Stimulated activated naive CD4-positive, alpha-beta T cell treated with Interleukin-2 at 50 U/mL for 16 hours (primary cell): Measurements from ENCODE around the gene MYCN.

Source experiments
- DNase-seq: peaks from one replicate; lab custom pipeline; 2025; lab: John Stamatoyannopoulos, UW

MYCN gene

DNA sequence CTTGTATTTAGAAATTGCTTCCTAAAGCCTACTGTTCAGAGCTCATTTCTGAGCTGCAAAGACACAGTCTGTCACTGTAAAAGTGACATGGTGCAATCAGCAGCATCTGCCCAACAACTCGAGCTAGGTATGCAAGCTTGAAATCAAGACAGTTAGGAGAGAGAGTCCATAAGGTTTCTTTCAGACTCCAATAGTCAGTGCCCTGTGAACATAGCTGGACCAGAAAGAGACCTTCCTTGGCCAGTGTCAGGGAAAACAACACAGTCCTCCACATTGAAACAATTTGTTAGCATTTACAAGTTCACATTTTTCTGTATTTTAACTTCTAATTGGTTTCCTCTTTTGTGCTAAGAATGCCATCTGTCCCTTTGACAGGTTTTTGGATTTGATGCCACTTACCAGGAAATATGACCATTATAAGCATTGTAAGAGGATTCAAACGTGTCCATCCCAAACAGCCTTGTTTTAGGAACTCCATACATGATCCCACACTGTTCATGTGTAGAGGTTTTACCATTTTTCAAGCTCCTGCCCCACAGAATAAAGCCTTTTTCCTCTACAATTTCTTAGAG lies 8.9 kb upstream of the MYCN start:
- DNase-seq: no peak

DNA sequence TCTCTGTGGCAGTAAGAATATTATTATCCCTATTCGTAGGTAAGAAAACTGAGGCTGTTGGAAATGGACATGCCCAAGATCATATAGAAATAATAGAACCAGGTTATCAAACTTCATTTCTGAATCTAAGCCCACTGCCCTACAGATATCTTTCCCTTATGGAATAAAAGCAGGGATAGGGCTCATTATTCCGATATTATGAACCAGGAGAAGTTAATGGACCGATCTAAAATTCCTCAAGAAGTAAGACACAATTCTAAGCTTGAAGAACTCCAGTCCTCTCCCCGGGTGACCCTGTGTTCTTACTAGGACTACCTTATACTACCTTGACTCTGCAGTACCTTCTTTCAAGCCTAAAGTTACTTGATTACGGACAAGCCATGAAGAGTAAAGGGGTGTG lies 8.4 kb upstream of the MYCN start:
- DNase-seq: no peak

DNA sequence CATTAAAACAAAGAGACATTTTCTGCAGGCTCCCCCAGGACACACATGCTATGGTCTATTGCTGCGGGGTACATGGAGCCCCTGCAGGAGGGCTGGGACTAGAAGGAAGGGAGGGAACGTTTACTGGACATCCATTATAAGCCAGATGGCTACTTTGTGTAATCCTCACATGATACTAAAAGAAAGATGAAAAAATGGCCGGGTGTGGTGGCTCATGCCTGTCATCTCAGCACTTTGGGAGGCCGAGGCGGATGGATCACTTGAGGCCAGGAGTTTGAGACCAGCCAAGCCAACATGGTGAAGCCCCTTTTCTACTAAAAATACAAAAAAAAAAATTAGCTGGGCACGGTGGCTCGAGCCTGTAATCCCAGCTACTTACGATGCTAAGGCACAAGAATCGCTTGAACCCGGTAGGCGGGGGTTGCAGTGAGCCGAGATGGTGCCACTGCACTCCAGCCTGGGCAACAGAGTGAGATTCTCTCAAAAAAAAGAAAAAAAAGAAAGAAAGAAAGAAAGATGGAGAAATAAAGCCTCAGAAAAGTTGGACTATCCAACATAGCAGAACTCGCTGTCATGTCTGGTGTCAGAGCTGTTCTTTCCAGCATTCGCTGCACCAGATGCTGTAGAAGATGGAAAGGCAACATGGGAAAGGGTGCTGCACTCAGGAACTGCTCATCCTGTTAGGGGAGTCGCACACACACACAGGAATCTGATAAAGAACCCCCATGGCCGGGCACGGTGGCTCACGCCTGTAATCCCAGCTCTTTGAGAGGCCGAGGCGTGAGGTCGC lies 7.8 kb upstream of the MYCN start:
- no peak for DNase-seq

DNA sequence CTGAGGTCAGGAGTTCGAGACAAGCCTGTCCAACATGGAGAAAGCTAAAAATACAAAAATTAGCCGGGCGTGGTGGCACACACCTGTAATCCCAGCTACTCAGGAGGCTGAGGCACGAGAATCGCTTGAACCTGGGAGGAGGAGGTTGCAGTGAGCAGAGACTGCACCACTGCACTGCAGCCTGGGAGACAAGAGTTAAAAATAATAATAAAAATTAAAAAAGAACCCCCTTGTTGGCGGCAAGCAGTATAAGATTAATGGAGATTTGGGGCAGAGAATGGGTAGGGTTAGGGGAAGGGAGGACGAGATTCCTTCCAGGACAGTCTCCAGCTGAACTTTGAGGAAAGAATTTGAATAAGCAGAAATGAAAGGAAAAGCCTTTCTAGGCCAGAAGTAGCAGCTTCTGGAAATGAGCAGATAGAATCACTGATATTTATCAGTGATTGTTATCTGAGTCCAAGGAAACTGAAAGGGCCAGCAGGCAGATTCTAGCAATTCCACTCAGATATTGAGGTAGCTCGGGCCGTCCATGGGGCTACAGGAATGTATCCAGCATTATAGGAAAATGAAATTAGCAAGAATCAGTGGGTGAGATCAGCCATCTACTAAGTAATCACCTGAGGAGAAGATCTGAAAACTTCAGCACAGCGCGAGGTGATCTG lies 7.0 kb upstream of the MYCN start:
- DNase-seq: no peak

GRCh38 chr2:15934291-15934945 lies 5.9 kb upstream of the MYCN start:
- no peak for DNase-seq

GRCh38 chr2:15935189-15935588 lies 5.2 kb upstream of the MYCN start:
- no peak for DNase-seq

DNA sequence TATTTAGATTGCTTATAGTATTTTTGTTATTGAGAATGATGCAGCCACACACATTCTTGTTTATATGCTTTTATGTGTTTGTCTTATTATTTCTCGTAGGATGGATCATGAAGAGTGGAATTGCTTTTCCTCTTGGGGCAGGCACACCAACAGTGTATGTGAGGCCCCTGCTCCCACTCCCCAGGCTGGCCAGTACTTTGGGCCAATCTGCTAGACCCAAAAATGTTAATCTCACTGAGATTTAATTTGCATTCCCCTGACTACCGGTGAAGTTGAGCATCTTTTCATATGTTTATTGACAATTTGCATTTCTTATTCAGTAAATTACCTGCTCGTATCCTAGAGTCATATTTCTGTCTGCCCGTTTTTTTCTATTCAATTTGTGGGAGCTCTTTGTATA lies 4.7 kb upstream of the MYCN start:
- DNase-seq: no peak

- DNase-seq: no peak
Measured at GRCh38 chr2:15936277-15937104, 3.9 kb upstream of the MYCN start.

GRCh38 chr2:15937105-15937881 lies 3.1 kb upstream of the MYCN start:
- no peak for DNase-seq

DNA sequence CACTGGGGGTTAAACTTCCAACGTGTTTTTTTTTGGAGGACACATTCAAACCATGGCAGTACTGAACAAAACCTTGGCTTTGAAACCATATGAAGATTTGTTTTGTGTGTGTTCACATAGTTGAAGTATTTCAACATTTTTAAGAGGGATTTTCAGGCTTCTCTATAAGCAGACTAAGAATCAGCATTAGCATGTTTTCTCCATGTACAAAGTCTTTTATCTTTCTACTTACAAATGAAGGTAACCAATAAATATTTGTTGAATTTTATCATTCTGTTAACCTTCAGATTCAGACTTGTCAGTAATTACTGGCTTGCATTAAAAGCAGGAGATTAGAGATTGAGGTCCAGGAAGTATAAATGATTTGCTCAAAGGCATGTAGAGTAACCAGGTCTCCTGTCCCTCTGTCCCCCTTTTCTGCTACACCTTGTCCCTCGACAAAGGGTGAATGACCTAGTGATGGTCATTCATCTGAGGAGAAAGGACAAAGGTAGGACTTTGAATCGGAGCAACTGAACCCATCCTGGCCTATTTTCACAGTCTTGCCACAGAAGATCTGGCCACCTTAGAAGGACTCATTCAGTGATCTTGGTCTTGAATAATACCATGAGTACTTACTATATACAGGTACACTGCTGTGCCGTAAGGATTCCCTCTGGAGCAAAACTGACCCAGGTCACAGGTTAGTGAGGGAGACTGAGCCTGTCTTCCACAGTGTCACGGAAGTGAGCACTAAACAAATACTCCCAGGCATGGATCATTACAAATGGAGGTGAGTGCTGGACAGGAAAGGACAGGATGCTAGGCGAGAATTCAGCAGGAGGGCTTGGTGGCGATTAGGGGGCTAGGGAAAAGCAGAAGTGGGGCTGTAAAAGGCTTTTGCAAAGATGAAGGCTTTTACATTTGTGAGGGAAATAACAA lies 2.2 kb upstream of the MYCN start:
- DNase-seq: no peak

DNA sequence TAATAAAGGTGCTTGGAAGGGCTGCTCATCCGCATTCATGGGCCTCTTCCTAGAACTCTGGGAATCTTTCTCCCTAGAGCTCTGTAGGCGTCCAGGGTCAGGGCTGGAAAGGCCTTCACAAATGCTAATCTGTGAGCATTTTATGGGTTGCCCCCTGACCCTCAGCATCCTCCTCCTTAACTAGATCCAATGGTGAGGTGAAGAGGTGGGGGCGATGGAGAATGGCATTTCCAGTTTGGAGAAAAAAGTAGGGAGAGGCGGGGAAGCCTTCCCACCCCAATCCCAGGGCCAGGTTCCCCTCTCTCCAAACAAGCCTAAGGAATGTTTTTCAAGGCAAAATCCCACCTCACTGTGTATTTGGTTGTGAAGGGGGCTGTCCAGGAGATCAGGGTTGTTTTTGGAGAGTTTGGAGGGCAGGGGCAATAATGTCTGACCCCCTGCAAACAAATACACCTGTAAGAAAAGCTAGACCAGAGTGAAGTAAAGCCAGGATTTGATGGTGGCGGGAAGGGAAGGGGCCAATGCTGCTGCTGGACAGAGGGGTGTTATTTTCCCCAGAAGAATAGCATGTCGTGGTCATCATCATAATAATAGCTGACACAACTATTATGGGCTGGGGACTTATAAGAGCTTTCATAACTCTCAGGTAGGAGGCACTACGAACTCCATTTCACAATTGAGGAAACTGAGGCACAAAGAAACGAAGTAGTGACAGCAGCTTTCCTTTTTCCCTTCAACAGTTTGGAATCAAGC lies 1.4 kb upstream of the MYCN start:
- DNase-seq: no peak

- no peak for DNase-seq
Measured at GRCh38 chr2:15939556-15939853, 845 bp upstream of the MYCN start.

DNA sequence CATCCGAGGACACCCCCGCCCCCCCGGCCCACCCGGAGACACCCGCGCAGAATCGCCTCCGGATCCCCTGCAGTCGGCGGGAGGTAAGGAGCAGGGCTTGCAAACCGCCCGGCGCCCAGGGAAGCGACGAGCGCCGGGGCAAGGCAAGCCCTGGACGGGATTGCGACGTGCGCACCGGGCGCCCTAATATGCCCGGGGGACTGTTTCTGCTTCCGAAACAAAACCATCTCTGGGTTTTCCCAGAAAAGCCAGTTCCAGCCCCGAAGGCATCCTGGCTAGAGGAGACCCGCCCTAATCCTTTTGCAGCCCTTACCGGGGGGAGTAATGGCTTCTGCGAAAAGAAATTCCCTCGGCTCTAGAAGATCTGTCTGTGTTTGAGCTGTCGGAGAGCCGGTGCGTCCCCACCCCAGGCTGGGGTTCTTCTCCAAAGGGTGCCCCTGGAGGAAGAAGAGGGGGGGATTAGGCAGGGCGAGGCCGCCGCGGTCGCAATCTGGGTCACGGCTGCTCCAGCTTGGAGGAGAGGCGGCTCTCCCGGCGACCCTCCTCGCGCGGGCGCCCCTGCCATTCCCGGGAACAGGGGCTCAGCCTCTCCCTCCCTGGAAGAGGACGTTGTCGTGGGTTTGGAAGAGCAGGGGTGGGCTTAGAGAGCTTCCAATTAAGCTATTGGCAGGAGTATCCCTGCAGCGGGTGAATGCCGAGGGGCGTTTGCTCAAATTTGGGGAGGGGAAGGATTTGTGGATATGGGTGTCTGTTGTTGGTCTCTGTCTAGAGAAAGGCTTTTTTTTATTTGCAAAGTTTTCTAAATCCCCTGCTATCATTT lies 521 bp downstream of the MYCN start:
- no peak for DNase-seq

DNA sequence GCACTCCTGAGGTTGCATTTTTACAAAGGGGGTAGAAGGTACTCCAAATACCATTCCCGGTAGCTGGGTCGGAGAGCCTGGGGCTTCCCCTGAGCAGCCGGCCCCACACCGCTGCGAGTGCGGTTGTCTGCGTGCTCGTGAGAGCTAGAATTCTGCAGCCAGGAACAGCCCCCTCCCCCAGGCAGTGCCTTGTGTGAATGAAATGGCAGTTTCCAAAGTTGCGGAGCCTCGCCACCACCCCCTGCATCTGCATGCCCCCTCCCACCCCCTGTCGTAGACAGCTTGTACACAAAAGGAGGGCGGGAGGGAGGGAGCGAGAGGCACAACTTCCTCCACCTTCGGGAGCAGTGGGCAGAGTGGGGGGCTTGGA lies 1.1 kb downstream of the MYCN start:
- DNase-seq: no peak

DNA sequence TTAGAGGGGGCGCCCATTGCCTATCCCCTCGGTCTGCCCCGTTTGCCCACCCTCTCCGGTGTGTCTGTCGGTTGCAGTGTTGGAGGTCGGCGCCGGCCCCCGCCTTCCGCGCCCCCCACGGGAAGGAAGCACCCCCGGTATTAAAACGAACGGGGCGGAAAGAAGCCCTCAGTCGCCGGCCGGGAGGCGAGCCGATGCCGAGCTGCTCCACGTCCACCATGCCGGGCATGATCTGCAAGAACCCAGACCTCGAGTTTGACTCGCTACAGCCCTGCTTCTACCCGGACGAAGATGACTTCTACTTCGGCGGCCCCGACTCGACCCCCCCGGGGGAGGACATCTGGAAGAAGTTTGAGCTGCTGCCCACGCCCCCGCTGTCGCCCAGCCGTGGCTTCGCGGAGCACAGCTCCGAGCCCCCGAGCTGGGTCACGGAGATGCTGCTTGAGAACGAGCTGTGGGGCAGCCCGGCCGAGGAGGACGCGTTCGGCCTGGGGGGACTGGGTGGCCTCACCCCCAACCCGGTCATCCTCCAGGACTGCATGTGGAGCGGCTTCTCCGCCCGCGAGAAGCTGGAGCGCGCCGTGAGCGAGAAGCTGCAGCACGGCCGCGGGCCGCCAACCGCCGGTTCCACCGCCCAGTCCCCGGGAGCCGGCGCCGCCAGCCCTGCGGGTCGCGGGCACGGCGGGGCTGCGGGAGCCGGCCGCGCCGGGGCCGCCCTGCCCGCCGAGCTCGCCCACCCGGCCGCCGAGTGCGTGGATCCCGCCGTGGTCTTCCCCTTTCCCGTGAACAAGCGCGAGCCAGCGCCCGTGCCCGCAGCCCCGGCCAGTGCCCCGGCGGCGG lies 1.7 kb downstream of the MYCN start:
- DNase-seq: no peak

GRCh38 chr2:15942711-15943345 lies 2.5 kb downstream of the MYCN start:
- no peak for DNase-seq
